Fibroblast of skin of left quadriceps (primary cell): ENCODE data around the gene NDUFB11.
"Not testable (repeated sequence)": the region's sequence is repeated elsewhere in the genome, so short reads cannot be mapped to it uniquely, and the experiment has no call there.

Experiments used
- DNase-seq, 2 experiments: peaks; one replicate each; pipeline ENCODE4 v3.0.0-alpha.2; 2013; ENCODE audit warnings: low read depth in 2 of 2

NDUFB11 gene

DNA sequence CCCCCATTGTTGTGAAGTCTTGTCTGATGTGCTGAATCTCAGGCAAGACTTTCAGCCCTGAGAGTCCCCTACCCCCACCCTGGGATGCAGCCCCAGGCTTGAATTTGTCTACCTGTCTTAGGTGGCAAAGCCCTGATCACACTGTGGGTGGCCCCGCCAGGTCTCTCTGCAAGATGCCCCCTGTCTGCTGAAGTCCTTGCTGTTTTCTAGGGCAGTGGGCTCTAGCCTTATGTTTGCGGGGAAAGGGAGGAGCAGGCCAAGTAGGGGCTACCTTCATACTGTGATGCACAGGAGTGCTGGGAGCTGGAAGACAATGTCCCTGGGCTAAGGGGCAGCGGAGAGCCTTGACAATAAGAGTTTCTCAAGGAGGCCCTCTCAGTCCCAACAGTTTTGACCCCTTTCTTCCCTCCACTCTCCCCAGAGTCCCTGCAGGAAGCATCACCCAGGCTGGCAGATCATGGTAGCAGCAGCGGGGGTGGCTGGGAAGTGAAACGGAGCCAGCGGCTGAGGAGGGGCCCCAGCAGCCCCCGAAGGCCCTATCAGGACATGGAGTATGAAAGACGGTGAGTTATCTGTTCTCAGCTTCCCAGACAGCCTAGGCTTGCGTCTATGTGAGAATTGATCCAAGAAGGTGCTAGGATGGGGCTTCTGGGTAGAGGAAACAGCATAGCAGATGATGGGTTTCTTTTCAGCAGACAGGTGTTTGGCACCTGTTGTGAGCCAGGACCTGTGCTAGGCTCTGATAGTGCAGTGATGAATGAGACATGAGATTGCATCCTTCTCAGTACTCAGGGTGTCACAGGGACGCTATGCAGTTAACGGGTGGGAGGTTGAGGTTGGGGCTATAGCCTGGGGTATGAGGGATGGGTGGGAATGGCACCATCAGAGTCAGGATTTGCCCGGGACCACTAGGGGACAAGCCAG is 2.7 kb upstream of the NDUFB11 start:
- DNase-seq = no peak

DNA sequence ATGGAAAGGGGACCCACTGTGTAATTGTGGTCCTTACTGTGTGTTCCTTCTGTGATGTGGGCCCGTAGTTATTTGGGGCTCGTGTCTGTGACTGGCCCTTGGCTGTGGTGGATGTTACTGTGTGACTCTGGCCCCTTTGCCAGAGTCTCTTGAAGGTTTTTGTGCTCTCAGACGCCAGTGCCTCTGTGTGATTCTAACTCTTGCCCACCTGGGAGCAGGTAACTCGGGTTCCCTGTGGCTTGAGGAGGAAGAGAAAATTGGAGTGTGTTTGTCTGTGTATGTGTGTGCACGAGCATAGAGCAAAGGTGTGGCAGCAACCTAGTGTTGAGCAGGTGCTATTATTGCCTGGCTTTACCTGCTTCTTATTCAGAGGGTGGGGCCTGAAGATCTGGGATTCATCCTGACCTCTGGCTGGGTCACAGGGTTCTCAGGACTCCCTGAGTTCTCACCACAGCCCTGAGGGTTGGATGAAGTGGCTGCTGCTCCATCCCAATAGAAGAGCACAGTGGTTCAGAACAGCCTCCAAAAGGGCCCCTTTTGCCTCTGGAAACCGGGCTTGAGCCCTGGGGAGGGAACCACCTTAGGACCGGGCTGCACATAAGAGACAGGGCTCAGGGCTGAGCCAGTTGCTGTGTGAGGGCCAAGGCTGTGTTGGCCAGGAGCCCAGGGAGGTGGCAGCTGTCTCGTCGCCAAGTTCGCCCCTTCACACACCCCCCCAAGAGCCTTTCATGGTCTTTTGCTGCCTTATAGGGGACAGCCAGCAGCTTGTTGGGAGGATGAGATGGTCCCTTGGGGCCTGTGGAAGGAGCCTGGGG is 1.8 kb upstream of the NDUFB11 start:
- DNase-seq = no peak

DNA sequence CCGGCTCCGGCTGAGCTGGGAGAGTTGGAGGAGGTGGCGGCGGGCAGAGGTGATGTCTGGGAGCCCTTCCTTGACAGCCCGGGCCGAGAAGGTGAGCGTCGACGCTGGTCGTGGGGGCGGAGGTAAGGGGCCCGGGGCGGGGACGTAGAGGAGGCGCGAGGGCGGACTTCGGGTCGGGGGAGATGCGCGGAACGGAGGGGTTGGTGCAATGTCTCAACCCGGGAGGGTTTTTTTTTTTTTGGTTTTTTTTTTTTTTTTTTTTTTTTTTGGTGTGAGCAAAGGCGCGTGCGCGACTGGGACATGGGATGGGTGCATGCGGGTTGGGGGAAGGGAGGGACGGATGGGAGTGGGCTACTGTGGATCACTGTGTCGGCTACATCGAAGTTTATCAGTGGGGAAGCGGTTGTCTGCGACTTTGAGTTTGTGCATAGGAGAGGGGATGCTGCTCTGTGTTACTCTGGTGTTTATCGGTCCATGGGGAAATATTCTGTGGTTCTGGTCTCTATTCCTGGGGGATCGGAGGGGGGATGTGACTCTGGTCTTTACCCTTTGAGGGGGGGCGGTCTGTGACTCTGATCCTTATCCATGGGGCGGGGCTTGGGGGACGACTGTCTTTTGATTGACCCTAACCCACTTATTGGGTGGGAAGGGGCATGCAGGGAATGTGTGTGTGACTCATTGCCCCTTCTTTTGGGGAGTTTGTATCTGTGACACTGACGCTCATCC is 1.1 kb upstream of the NDUFB11 start:
- no peak for DNase-seq

DNA sequence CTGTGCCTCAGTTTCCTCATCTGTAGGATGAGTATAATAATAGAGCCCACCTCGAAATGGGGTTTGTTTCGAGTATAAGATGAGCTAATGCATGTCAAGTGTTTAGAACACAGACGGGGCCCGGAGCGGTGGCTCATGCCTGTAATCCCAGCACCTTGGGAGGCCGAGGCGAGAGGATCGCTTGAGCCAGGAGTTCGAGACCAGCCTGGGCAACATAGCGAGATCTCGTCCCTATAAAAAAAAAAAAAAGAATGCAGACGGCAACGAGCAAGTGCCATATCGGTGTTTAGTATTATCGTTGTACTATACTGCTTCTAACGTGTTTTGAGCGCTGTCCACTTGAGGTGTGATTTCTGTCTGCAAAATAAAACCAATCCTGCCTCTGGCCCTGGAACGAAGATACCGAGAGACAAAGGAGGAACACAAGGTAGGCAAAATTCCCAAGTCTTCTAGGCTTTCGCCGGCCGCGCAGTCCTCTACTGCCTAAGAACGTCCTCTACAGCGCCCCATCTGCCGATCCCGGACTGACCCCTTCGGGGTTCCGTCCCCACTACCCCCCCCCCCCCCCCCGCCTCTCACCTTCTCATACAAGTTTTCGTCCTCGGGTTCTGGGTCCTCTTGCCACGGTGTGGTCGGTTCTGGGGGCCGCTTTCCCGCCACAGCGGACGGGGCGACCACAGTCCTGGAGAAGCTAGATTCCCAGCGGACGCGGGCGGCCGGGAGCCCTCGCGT is 442 bp downstream of the NDUFB11 start:
- DNase-seq = peak in 1 of 2 experiments; percentile 21

DNA sequence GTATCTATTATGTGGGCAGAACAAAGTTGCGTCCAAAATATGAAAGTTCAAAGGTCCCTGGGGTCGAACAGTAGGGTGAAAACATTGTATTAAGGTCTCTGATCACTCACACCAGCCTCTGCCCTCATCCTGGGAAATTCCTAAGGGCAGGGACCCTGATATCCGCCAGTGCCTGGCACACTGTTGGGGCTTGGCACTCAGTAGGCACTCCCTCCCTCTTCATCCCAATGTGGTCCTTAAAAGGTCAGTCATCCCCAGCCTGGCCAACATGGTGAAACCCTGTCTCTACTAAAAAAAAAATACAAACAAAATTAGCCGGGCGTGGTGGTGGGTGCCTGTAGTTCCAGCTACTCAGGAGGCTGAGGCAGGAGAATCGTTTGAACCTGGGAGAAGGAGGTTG is 6.3 kb downstream of the NDUFB11 start:
- no peak for DNase-seq

DNA sequence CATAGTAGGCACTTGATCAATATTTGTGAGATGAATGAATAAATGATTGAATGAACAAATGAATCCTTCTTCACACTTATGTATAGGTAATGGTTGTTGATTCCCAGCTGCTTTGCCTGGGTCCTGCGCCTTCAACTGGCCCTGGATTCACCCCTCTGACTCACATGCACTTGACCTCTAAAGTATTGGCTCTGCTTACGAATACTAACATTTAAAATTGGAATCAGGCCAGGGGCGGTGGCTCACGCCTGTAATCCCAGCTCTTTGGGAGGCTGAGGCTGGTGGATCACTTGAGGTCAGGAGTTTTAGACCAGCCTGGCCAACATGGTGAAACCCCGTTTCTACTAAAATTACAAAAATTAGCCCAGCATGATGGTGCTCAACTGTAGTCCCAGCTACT is 8.9 kb downstream of the NDUFB11 start:
- DNase-seq = not testable (repeated sequence)

DNA sequence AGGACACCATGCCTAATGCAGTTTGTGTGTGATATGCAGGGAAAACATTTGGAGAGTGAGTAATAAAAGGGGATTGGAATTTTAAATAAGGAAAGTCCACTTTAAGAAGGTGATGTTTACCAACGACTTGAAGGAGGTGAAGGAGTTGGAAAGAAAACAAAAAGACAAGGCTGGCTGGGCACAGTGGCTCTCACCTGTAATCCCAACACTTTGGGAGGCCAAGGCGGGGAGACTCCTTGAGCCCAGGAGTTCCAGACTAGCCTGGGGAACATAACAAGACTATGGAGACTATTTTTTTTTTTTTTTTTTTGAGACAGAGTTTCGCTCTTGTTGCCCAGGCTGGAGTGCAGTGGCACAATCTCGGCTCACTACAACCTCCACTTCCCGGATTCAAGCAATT is 11.0 kb downstream of the NDUFB11 start:
- DNase-seq = no peak

DNA sequence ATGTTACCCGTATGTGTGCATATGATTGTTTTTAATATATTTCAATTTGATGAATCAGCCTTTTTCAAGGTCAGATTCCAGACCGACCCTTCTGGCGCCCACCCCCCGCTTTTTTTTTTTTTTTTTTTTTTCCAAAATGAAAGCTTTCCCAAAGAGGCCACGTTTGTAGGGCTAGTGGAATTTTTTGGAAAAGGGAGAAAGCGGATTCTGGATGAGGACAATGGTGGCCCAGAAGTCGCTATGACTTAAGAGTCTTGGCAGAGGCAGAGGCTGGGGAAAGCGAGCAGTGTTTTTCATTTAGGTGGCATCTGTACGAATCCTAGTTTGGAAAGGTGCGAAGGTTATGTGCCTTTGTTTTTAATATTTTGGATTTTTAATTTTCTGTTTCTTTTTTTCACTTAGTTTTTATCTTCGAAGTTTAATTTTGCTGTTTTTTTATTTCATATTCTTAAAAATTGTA is 14.6 kb downstream of the NDUFB11 start:
- DNase-seq = no peak

DNA sequence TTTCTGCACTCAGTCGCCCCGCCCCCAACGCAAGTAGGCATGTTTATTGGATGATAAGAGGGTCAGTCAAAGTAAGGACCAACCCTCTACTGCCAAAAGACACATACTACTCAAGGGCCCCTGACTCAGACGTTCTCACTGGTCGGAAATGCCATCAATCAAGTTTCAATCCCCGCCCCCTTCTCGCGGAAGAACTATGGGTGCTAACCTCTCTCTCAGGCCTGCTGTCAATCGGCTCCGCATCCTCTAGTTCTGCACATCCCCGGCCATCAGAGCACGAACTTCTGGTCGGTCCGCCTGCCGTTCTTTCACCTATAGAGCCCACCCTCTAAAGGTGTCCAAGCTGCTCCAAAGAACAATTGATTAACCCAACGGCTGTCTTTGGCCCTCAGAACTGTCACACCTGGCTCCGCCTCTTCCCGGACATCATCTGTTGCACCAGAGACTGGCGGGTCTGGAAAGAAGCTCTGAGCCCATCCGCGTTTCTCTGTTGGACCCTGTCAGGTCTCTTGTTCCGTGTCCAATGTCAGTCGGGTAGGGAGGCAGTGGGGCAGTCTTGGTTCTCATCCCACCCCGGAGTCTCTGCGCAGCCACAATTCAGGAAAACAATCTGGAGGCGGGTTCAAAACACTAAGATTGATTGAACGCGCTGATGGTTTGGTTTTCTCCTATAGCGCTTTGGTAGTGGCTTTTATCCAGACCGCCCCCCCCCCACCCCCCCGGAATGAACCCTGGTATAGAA is 15.2 kb downstream of the NDUFB11 start:
- peak; percentile 92 for DNase-seq

DNA sequence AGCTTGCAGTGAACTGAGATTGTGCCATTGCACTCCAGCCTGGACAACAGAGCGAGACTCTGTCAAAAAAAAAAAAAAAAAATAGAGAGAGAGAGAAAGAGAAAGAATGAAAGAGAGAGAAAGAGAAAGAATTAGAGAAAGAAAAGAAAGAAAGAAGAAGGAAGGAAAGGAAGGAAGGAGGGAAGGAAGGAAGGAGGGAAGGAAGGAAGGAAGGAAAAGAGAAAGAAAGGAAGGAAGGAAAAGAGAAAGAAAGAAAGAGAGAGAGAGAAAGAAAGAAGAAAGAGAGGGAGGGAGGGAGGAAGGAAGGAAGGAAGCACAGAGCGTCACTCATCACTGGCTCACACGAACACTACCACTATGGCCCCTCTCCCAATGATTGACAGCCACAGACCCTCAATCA is 20.0 kb downstream of the NDUFB11 start:
- DNase-seq = not testable (repeated sequence)

DNA sequence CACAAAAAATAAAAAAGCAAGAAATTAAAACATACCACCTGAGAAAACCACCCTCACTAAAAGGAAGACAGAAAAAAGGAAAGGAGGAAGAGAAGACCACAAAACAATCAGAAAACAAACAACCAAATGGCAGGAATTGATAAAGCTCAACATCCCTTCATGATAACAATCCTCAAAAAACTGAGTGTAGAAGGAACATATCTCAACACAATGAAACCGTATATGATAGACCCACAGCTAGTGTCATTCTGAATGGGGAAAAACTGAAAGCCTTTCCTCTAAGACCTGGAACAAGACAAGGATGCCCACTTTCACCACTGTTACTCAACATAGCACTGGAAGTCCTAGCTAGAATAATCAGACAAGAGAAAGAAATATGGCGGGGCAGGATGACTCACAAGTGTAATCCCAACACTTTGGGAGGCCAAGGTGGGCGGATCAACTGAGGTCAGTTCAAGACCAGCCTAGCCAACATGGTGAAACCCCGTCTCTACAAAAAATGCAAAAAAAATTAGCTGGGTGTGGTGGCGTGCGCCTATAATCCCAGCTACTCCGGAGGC is 27.9 kb downstream of the NDUFB11 start:
- DNase-seq = not testable (repeated sequence)

DNA sequence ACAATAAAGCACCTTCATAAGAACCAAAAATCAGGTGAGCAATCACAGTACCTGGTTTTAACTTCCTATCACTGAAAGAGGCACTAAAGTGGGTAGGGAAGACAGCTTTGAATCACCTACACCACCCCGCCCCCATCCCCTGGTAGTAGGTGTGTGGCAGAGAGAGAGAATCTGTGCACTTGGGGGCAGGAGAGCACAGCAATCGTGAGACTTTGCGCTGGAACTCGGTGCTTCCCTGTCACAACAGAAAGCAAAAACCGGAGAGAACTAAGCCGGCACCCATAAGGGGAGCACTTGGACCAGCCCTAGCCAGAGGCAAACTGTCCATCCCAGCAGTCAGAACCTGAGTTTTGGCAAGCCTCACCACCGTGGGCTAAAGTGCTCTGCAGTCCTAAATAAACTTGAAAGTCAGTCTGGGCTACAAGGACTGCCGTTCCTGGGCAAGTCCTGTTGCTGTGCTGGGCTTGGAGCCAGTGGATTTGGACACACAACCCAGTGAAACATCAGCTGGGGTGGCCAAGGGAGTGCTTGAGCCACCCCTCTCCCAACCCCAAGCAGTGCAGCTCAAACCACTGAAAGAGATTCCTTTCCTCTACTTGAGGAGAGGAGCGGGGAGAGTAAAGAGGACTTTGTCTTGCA is 32.1 kb downstream of the NDUFB11 start:
- DNase-seq = no peak

DNA sequence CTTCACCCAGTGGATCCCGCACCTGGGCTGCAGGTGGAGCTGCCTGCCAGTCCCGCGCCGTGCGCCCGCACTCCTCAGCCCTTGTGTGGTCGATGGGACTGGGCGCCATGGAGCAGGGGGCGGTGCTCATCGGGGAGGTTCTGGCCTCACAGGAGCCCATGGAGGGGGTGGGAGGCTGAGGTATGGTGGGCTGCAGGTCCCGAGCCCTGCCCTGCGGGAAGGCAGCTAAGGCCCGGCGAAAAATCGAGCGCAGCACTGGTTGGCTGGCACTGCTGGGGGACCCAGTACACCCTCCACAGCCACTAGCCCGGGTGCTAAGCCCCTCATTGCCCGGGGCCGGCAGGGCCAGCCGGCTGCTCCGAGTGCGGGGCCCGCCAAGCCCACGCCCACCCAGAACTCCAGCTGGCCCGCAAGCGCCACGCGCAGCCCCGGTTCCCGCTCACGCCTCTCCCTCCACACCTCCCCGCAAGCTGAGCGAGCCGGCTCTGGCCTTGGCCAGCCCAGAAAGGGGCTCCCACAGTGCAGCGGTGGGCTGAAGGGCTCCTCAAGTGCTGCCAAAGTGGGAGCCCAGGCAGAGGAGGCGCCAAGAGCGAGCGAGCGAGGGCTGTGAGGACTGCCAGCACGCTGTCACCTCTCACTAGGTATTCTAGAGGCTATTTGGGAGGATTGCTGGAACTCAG is 33.4 kb downstream of the NDUFB11 start:
- not testable (repeated sequence) for DNase-seq

DNA sequence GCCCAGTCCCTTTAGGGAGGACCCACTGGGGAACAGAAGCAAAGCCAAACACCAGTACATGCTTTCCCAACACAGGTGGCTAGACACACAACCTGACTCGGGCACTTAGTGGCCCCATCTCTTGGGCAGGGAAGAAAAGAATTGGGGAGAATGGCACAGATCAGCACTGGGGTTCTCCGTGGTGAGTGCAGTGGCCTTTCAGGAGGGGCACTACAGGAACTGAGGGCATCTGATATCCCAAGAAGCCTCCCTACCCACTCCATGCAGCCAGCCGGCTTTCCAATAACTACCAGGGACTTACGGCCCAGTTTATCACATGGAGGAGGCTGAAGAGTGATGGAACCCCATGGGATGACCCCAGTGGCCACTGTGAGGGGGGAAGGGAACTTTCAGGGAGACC is 43.3 kb downstream of the NDUFB11 start:
- no peak for DNase-seq

DNA sequence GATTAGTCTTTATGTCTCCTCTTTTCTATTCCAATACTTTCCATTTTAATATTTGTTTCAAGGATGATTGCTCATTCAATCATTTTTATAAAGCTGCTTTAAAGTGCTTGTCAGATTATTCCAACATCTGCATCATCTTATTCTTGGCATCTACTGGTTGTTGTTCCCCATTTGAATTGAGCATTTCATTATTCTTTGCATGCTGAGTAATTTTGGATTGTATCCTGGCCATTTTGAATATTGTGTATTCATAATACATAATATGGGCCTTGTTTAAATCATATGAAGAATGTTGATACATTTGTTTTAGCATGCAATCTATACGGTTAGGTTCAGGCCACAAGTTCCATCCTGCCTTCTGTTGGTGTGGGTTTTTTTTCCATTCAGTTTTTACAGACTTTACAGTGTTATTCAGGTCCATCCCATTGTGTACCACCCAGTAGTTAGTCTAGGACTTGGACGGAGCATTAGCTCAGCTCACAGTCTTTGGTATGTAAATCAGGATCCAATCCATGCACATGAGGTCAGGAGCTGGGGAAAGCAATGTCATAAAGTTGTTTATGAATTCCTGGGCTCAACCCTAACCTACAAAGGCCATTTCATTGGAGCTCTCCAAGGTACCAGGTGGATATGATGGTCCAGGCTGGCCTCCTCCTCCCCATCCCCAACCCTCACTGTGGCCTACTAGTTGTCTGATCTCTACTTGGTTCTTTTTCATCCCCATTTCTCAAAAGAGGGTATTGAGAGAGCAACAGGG is 46.0 kb downstream of the NDUFB11 start:
- DNase-seq = no peak

DNA sequence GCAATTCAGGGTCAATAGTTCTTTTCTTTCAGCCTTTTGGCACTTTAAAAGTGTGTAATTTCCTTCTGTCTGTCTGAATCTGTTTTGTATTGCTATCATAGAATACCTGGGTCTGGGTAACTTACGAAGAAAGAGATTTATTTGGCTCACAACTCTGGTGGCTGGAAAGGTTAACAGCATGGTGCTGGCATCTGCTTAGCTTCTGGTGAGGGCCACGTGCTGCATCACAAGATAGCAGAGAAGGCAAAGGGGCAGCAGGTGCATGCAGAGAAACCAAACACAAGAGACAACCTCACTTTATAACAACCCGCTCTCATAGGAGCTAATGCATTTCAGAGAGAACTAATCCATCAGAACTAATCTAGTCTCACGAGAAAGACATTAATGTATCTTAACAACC is 47.5 kb downstream of the NDUFB11 start:
- DNase-seq = no peak

DNA sequence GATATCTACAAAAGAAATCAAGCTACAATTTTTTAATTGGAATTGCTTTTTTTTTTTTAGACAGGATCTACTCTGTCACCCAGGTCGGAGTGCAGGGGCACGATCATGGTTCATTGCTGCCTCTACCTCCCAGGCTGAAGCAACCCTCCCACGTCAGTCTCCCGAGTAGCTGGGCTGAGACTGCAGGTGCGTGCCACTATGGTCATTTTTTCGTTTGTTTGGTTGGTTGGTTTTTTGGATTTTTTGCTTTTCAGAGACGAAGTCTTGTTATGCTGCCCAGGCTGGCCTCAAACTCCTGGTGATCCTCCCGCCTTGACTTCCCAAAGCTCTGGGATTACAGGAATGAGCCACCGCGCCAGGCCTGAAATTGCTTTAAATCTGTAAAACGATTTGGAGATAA is 50.6 kb downstream of the NDUFB11 start:
- DNase-seq = no peak

DNA sequence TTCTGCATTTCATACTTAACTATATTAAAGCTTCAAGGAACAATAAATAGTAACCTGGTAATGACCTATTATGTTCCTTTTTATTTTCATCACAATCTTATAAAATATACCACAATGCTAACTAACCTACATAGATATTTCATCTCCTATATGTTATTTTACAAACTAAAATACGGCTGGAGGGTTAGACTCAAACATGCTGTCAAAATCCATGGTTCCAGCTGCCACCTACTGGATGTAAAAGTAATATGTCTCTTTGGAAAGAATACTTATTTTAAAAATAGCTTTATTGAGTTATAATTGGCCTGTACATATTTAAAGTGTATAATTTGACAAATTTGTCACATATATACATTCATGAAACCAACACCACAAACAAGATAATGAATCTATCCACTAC is 51.3 kb downstream of the NDUFB11 start:
- DNase-seq = peak in 1 of 2 experiments; percentile 3
